ENCODE measurements around the gene HIRA. TPM values are rescaled to one million over a fixed set of nuclear protein-coding genes. Genes with fewer than 3 reads are reported as not detected.

HIRA gene
- total and polyA plus RNA-seq, 9 of the 15 experiments (the other 6 are each of a cell fraction or from before 2014, with no cell fraction given) = 0.96 to 132 (median 58.4) TPM

DNA sequence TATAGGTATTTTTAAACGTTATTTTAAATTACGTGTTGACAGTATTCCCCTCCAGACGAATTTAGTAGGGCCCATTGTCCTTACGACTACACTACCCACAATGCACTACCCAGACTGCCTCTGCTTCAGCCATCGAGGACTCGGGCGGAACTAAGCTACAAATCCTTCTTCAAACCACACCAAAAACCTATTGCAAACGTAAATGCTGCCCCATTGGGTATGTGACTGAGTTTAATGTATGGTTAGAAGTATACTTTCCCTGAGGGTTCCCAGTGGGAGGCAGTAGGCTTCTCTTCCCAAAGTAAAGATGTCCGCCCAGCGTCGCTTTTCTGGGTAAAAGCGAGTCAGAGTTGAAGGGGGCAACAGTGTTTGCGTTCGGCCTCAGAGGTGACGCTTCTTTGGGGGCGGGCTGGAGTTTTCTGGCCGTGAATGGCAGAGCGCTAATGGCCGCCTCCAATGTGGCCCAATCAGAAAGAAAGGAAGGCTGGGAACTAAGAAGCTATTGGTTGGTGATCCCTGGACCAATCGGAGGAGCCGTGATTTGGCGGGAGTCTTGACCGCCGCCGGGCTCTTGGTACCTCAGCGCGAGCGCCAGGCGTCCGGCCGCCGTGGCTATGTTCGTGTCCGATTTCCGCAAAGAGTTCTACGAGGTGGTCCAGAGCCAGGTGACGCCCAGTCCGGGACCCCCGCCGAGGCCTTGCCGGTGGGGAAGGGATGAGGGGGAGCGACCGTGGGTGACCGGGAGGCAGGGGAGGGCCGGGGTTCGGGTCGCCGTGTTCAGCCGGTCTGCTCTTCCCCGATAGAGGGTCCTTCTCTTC is 48.0 kb upstream of the HIRA start, which contains the start of gene CDC45 (continued):
- TF ChIP-seq ILF3 (IDR thresholded peaks at IDR 0.05; ENCODE audit: borderline replicate concordance) = no peak
- TF ChIP-seq ARNT (IDR thresholded peaks at IDR 0.05) = no peak
- peak; percentile 52; the same call in 1 of the 2 replicates for TF ChIP-seq JUNB (CRISPR knock-in tag; conservative IDR thresholded peaks at IDR 0.05)
- TF ChIP-seq SPI1 (IDR thresholded peaks at IDR 0.05; ENCODE audit: borderline replicate concordance, low read depth, low read length) = no peak
- TF ChIP-seq HDAC2 (IDR thresholded peaks at IDR 0.05) = no peak
- no peak for TF ChIP-seq KAT7 (CRISPR knock-in tag; IDR thresholded peaks at IDR 0.05; ENCODE audit: borderline replicate concordance)
- TF ChIP-seq FOS (IDR thresholded peaks at IDR 0.05; ENCODE audit: extremely low read depth, insufficient read length) = no peak
- no peak for TF ChIP-seq SREBF2 (CRISPR knock-in tag; IDR thresholded peaks at IDR 0.05)
- TF ChIP-seq RAD21 (CRISPR knock-in tag; conservative IDR thresholded peaks at IDR 0.05 in 1 of 2, IDR thresholded peaks at IDR 0.05 in 1 of 2) = peak in 1 of 2 experiments; percentile 42; a peak in 2 of 4 replicates
- peak; percentile 97 for TF ChIP-seq RBFOX2 (IDR thresholded peaks at IDR 0.05; ENCODE audit: low read depth, low read length)
- no peak for TF ChIP-seq HLTF (IDR thresholded peaks at IDR 0.05)
- TF ChIP-seq ZNF175 (CRISPR knock-in tag; IDR thresholded peaks at IDR 0.05; ENCODE audit: low read depth) = no peak
- no peak for TF ChIP-seq COPS2 (conservative IDR thresholded peaks at IDR 0.05)
- peak; percentile 96 for TF ChIP-seq KDM5B (IDR thresholded peaks at IDR 0.05; ENCODE audit: insufficient replicate concordance, low read depth, low read length)
- TF ChIP-seq ZNF707 (CRISPR knock-in tag; conservative IDR thresholded peaks at IDR 0.05) = peak; percentile 60; the same call in 1 of the 2 replicates
- TF ChIP-seq POLR2AphosphoS2 (IDR thresholded peaks at IDR 0.05; ENCODE audit: low read length) = peak; percentile 81; the same call in 1 of the 2 replicates
- TF ChIP-seq ZNF324 (CRISPR knock-in tag; IDR thresholded peaks at IDR 0.05) = peak; percentile 75
- peak; percentile 89 for TF ChIP-seq HIVEP1 (CRISPR knock-in tag; IDR thresholded peaks at IDR 0.05)
- TF ChIP-seq ZNF217 (CRISPR knock-in tag; IDR thresholded peaks at IDR 0.05) = no peak
- TF ChIP-seq MAZ (CRISPR knock-in tag; conservative IDR thresholded peaks at IDR 0.05 in 1 of 2, IDR thresholded peaks at IDR 0.05 in 1 of 2) = peak; percentile 81 to 97
- TF ChIP-seq, protein P1, sequence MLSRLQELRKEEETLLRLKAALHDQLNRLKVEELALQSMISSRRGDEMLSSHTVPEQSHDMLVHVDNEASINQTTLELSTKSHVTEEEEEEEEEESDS (CRISPR knock-in tag; IDR thresholded peaks at IDR 0.05) = no peak
- TF ChIP-seq TAF9B (IDR thresholded peaks at IDR 0.05; ENCODE audit: partially characterized antibody) = no peak
- TF ChIP-seq FIP1L1 (IDR thresholded peaks at IDR 0.05; ENCODE audit: low read depth, low read length, poor library complexity, severe bottlenecking) = peak; percentile 91
- TF ChIP-seq PTTG1 (tag; IDR thresholded peaks at IDR 0.05; ENCODE audit: low read depth) = peak; percentile 91
- TF ChIP-seq, protein P2, sequence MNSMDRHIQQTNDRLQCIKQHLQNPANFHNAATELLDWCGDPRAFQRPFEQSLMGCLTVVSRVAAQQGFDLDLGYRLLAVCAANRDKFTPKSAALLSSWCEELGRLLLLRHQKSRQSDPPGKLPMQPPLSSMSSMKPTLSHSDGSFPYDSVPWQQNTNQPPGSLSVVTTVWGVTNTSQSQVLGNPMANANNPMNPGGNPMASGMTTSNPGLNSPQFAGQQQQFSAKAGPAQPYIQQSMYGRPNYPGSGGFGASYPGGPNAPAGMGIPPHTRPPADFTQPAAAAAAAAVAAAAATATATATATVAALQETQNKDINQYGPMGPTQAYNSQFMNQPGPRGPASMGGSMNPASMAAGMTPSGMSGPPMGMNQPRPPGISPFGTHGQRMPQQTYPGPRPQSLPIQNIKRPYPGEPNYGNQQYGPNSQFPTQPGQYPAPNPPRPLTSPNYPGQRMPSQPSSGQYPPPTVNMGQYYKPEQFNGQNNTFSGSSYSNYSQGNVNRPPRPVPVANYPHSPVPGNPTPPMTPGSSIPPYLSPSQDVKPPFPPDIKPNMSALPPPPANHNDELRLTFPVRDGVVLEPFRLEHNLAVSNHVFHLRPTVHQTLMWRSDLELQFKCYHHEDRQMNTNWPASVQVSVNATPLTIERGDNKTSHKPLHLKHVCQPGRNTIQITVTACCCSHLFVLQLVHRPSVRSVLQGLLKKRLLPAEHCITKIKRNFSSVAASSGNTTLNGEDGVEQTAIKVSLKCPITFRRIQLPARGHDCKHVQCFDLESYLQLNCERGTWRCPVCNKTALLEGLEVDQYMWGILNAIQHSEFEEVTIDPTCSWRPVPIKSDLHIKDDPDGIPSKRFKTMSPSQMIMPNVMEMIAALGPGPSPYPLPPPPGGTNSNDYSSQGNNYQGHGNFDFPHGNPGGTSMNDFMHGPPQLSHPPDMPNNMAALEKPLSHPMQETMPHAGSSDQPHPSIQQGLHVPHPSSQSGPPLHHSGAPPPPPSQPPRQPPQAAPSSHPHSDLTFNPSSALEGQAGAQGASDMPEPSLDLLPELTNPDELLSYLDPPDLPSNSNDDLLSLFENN (IDR thresholded peaks at IDR 0.05; ENCODE audit: low read depth in 2 of 2, low read length in 2 of 2) = peak in 1 of 2 experiments; percentile 72; a peak in 2 of 4 replicates
- TF ChIP-seq XRCC4 (IDR thresholded peaks at IDR 0.05; ENCODE audit: extremely low read depth, insufficient read depth, insufficient read length) = no peak
